T-helper 1 cell treated with Interleukin-12 subunit alpha and Interleukin-12 subunit beta and Interleukin-4 antibody, amounts not matched to agents 30 μg/mL and 1 μg/mL, for 36 hours (primary cell): ENCODE measurements around the gene MGLL.
A peak's percentile ranks its signal among the peaks of the same experiment; 100 is the strongest.

Experiments used
- H3K27ac Mint-ChIP-seq: one replicate; pipeline ENCODE4 v1.8.0; 2021; ENCODE audit warnings: mild to moderate bottlenecking, mixed read lengths
- H3K27me3 Mint-ChIP-seq: one replicate; pipeline ENCODE4 v1.8.0; 2021; ENCODE audit warnings: low read depth, mixed read lengths
- H3K36me3 Mint-ChIP-seq: one replicate; pipeline ENCODE4 v1.8.0; 2021; ENCODE audit warnings: low read depth, mixed read lengths
- H3K4me1 Mint-ChIP-seq: one replicate; pipeline ENCODE4 v1.8.0; 2021; ENCODE audit warnings: low read depth, mixed read lengths
- H3K4me3 Mint-ChIP-seq: one replicate; pipeline ENCODE4 v1.8.0; 2021; ENCODE audit warnings: mild to moderate bottlenecking, moderate library complexity, mixed read lengths
- H3K9me3 Mint-ChIP-seq: one replicate; pipeline ENCODE4 v1.8.0; 2021; ENCODE audit warnings: mixed read lengths

The MGLL gene

DNA sequence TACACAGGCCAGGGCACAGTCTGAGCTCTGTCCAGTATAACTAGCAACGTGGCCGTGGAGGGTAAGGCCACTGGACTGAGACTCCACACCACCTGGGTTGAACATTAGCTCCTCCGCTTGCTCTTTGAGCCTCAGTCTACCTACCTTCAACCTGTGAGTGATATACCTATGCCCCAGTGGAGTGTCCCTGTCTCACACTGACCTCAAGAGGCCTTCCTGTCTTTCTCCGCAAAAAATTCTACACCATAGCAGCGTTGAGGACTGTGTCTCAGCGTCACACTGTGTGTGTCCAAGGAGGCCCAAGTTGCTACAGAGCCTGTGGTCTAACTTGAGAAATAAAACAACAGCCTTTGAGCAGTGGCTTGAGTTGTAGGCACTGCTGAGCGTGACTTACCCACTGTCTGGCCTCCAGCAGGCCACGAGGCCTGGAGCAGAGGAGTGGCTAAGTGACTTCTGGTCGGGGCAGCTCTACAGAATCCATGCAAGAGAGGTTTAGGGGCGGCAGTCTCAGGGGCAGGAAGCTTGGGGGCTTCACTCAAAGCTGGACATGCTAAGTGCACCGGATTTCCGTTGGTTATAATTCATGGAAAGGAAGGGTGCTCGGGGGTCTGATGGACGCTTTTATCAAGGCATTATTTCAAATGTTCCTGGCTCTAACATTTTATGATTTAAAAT lies 2.0 kb upstream of the MGLL start:
- peaks cover 6% of the 10 kb centered on the region for H3K4me1 Mint-ChIP-seq
- H3K4me3 Mint-ChIP-seq: no peak overlapping the region
- peaks cover 58% of the 10 kb centered on the region for H3K27me3 Mint-ChIP-seq
- H3K9me3 Mint-ChIP-seq: peaks cover 10% of the 10 kb centered on the region
- no peaks in the 10 kb centered on the region for H3K36me3 Mint-ChIP-seq
- no peak overlapping the region for H3K27ac Mint-ChIP-seq

- Mint-ChIP-seq H3K9me3 (peaks cover 4% of the 10 kb centered on the region), H3K36me3 (no peaks in the 10 kb centered on the region), H3K27ac (no peak overlapping the region), H3K27me3 (peaks cover 58% of the 10 kb centered on the region), H3K4me3 (peak overlapping the region; percentile 47), H3K4me1 (peaks cover 6% of the 10 kb centered on the region)
Observed at GRCh38 chr3:127823426-127823857, 1.1 kb upstream of the MGLL start.

DNA sequence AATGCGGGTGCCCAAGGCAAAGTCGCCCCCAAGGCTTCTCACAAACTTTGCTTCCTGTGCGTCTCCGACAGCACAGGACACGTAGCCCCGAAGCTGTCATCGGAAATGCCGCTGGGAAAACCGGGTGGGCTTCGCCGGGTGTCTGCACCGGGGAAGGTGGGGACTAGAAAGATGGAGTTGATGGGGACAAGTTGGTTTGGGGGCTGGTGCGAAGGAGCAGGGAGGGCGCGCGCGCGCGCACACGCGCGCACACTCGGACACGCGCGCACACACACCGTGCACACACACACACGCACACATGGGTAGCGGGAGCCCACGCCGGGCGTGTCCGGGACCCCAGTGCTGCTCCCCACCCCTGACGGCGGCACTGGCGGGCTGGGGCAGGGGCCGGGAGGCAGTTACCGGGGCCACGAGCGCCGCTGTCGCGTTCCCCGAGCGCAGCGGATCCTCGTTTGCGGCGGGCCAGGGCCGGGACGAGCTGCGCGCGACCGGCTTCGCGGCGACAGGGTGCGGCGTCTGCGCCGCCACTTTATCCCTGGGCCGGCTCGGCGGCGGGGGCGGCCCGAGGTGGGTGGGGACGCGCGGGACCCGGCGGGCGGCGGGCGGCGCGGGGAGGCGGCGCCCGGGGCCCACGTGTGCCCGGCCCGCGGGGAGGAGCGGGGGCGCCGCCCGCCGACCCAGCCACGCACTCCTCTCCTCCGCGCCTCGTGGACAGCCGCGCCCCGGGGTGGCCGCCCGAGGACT lies 539 bp upstream of the MGLL start:
- Mint-ChIP-seq H3K36me3 (no peaks in the 10 kb centered on the region), H3K27ac (no peak overlapping the region), H3K4me1 (peaks cover 6% of the 10 kb centered on the region), H3K4me3 (peak overlapping the region; percentile 85), H3K27me3 (peaks cover 58% of the 10 kb centered on the region), H3K9me3 (peaks cover 1% of the 10 kb centered on the region)

- Mint-ChIP-seq H3K4me3 (no peak overlapping the region), H3K36me3 (no peaks in the 10 kb centered on the region), H3K4me1 (peaks cover 6% of the 10 kb centered on the region), H3K27ac (no peak overlapping the region), H3K9me3 (no peaks in the 10 kb centered on the region), H3K27me3 (peaks cover 52% of the 10 kb centered on the region)
Observed at GRCh38 chr3:127821394-127821793, 921 bp downstream of the MGLL start.

GRCh38 chr3:127820826-127821313 lies 1.4 kb downstream of the MGLL start:
- H3K4me1 Mint-ChIP-seq: peaks cover 6% of the 10 kb centered on the region

DNA sequence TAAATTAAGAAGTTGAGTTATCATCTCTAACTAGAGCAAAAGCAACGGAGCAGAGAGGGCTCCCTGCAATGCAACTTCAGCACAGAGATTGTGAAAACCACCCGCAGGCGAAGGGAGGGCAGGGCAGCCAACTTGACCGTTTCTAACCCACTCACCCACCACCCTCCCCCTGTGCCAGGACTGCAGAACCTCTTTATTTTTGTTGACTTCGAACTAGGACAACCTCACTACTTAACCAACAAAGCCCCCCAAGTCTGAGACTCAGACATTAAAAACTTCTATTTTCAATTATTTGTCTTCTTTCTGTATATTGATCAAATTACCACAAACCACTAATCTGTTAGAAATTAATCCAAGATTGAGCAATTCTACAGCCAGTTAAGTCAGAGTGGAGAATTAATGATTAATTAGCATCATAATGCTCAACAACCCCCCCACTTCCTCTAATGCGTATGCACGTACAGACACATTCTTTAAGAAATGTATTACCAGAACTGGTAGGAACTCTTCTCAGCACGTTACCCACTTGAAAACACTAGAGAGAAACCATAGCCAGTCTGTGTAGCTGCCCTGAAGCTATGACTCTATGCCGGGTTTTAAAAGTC lies 2.0 kb downstream of the MGLL start:
- H3K27ac Mint-ChIP-seq: no peak overlapping the region
- H3K36me3 Mint-ChIP-seq: no peaks in the 10 kb centered on the region
- H3K9me3 Mint-ChIP-seq: no peaks in the 10 kb centered on the region
- H3K4me3 Mint-ChIP-seq: no peak overlapping the region
- peaks cover 48% of the 10 kb centered on the region for H3K27me3 Mint-ChIP-seq
- peaks cover 6% of the 10 kb centered on the region for H3K4me1 Mint-ChIP-seq

More at GRCh38 chr3:127820826-127821313, 1.4 kb downstream of the MGLL start:
- no peaks in the 10 kb centered on the region for H3K9me3 Mint-ChIP-seq
- no peak overlapping the region for H3K27ac Mint-ChIP-seq
- H3K4me3 Mint-ChIP-seq: no peak overlapping the region
- peaks cover 51% of the 10 kb centered on the region for H3K27me3 Mint-ChIP-seq
- no peaks in the 10 kb centered on the region for H3K36me3 Mint-ChIP-seq

DNA sequence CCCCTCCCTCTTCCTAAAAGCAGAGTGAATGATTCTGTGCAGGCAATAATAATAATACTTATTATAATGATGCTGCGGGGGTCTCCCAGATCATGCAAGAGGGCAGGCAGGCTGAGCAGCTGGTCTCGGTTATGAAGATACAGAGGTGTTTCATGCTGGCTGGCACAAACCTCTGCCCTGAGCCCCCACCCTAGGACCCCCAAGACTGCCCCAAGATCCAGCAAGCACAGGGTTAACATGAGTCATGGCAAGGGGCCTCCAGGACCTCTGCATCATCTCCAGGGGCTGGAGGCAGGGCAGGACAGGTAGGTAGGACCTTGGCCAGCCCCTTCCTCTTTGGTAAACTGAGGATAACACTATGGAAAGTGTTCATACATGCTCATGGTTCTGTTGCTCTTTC lies 2.7 kb downstream of the MGLL start:
- H3K4me3 Mint-ChIP-seq: no peak overlapping the region
- peaks cover 48% of the 10 kb centered on the region for H3K27me3 Mint-ChIP-seq
- H3K36me3 Mint-ChIP-seq: no peaks in the 10 kb centered on the region
- no peak overlapping the region for H3K27ac Mint-ChIP-seq
- peaks cover 6% of the 10 kb centered on the region for H3K4me1 Mint-ChIP-seq
- no peaks in the 10 kb centered on the region for H3K9me3 Mint-ChIP-seq

DNA sequence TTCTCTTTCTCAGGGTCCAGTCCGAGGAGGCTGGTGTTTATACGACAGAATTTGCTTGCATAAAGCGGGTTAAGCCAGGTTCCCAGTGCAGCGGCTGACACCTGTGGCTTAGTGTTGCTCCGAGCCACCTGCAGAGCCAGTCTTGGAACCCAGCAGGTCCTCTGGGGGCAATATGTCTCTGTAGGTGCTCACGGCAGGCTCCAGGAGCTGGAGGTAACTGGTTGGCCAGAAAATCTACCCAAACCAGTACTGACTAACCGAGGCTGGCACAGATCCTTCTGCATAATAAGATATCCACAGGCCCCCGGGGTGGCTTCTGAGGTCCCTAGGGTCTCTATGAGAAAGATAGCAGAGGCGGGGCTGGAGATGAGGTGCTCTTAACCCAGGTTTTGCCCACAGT lies 3.2 kb downstream of the MGLL start:
- peaks cover 42% of the 10 kb centered on the region for H3K27me3 Mint-ChIP-seq
- no peaks in the 10 kb centered on the region for H3K9me3 Mint-ChIP-seq
- H3K4me3 Mint-ChIP-seq: no peak overlapping the region
- H3K27ac Mint-ChIP-seq: no peak overlapping the region
- no peaks in the 10 kb centered on the region for H3K36me3 Mint-ChIP-seq
- H3K4me1 Mint-ChIP-seq: peaks cover 6% of the 10 kb centered on the region

GRCh38 chr3:127817406-127817841 lies 4.9 kb downstream of the MGLL start:
- Mint-ChIP-seq H3K27ac (no peak overlapping the region), H3K36me3 (no peaks in the 10 kb centered on the region), H3K27me3 (peaks cover 31% of the 10 kb centered on the region), H3K4me1 (peaks cover 3% of the 10 kb centered on the region), H3K4me3 (no peak overlapping the region), H3K9me3 (no peaks in the 10 kb centered on the region)

- Mint-ChIP-seq H3K27ac (no peak overlapping the region), H3K4me1 (peaks cover 2% of the 10 kb centered on the region), H3K9me3 (no peaks in the 10 kb centered on the region), H3K27me3 (peaks cover 26% of the 10 kb centered on the region), H3K4me3 (no peak overlapping the region), H3K36me3 (no peaks in the 10 kb centered on the region)
Observed at GRCh38 chr3:127816783-127817405, 5.4 kb downstream of the MGLL start.

DNA sequence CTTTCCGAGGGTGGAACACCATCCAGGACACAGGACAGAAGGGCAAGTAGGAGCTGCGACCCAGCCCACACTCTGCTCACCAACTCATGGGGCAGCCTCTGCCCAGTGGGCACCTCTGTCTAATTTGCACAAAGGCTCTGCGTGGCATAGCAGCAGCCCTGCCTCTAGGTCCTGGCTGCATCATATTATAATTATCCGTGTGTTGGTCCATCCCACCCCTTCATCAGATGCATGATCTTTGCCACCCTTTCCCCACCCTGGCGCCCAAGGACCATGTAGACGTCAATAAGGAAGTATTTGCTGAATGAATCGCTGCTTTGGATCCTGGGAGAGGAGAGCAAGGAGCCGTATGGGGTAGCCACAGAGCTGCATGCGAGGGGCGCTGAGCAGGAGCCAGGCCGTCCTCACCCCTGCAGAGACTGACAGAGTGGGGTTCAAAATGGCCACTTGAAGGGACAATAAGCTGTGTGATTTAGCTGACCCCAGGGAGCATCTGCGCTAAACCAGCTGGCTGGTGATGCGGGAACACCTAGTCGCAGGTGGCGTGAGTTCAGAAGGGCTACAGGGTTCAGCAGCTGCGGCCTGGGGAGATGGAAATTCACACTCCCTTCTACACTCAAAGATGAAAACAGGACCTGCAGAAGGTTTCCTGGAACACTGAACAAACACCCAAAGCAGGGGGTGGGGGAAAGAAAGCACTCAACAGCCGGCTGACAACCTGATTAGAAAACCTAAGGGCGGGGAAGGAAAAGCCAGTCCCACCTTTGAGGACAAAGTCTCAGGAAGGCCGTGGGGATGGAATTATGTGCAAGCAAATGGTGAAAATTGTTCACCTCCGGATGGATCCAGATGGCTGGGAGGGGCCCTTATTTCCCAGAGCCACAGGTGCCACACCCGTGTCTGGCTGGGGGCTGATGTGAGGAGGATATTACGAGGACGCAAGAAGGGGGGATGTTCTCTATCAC lies 6.4 kb downstream of the MGLL start:
- no peak overlapping the region for H3K4me3 Mint-ChIP-seq
- no peaks in the 10 kb centered on the region for H3K9me3 Mint-ChIP-seq
- no peaks in the 10 kb centered on the region for H3K4me1 Mint-ChIP-seq
- H3K36me3 Mint-ChIP-seq: no peaks in the 10 kb centered on the region
- peaks cover 18% of the 10 kb centered on the region for H3K27me3 Mint-ChIP-seq
- no peak overlapping the region for H3K27ac Mint-ChIP-seq

- Mint-ChIP-seq H3K27me3 (peaks cover 9% of the 10 kb centered on the region), H3K27ac (no peak overlapping the region), H3K36me3 (no peaks in the 10 kb centered on the region), H3K4me1 (no peaks in the 10 kb centered on the region), H3K4me3 (no peak overlapping the region), H3K9me3 (no peaks in the 10 kb centered on the region)
Observed at GRCh38 chr3:127815001-127815400, 7.3 kb downstream of the MGLL start.

DNA sequence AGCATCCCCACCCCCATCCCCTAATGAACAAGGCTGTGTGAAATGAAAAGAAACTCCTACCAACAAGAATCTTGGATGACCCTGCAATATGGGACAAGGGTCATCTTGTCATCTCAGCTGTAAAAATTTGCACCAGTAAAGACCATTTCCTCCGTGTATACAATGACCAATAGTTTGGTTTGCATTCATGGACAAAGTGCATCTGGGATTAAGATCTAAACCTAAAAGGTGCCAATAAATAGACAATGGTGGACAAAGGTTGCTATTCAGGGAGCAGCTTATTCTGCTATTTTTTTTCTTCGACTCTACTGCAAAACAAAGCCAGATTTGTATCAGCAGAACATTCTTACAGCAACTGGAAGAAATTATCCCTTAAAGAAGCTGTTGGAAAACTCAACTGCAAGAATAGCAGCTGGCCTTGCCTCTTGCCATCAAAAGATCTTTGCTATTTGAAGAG lies 8.0 kb downstream of the MGLL start:
- H3K27me3 Mint-ChIP-seq: peaks cover 5% of the 10 kb centered on the region
- no peaks in the 10 kb centered on the region for H3K36me3 Mint-ChIP-seq
- H3K4me3 Mint-ChIP-seq: no peak overlapping the region
- no peaks in the 10 kb centered on the region for H3K9me3 Mint-ChIP-seq
- no peak overlapping the region for H3K27ac Mint-ChIP-seq
- no peaks in the 10 kb centered on the region for H3K4me1 Mint-ChIP-seq
